Keratinocyte (primary cell): ENCODE measurements around the gene TAS2R40.

Experiments
- CTCF ChIP-seq, 3 experiments: IDR thresholded peaks in 1 of 3; conservative IDR thresholded peaks in 1 of 3; optimal IDR thresholded peaks in 1 of 3; 2 replicates in 2 of 3; 3 replicates in 1 of 3; pipeline versions ENCODE3 to v1.5.1; 2011; ENCODE audit warnings: low read length in 3 of 3, mild to moderate bottlenecking in 3 of 3, moderate library complexity in 2 of 3, control low read depth in 1 of 3, inconsistent platforms in 1 of 3; ENCODE audit not compliant: insufficient read depth in 2 of 3; ENCODE audit errors: extremely low read depth in 1 of 3
- EZH2 ChIP-seq: IDR thresholded peaks from one replicate; pipeline ENCODE4 v1.6.1; 2012; ENCODE audit warnings: inconsistent platforms, mild to moderate bottlenecking, low read length, moderate library complexity

GRCh38 chr7:143210541-143210940, 11.3 kb upstream of the TAS2R40 start:
- TF ChIP-seq CTCF (optimal IDR thresholded peaks at IDR 0.05 in 1 of 3, IDR thresholded peaks at IDR 0.05 in 1 of 3, conservative IDR thresholded peaks at IDR 0.05 in 1 of 3; ENCODE audit: extremely low read depth in 1 of 3, insufficient read depth in 2 of 3, low read length in 3 of 3): no peak
- no peak for TF ChIP-seq EZH2
